Measurements from ENCODE around the gene AJAP1.
"Not testable (repeated sequence)": the region's sequence is repeated elsewhere in the genome, so short reads cannot be mapped to it uniquely, and the experiment has no call there.

The AJAP1 gene

DNA sequence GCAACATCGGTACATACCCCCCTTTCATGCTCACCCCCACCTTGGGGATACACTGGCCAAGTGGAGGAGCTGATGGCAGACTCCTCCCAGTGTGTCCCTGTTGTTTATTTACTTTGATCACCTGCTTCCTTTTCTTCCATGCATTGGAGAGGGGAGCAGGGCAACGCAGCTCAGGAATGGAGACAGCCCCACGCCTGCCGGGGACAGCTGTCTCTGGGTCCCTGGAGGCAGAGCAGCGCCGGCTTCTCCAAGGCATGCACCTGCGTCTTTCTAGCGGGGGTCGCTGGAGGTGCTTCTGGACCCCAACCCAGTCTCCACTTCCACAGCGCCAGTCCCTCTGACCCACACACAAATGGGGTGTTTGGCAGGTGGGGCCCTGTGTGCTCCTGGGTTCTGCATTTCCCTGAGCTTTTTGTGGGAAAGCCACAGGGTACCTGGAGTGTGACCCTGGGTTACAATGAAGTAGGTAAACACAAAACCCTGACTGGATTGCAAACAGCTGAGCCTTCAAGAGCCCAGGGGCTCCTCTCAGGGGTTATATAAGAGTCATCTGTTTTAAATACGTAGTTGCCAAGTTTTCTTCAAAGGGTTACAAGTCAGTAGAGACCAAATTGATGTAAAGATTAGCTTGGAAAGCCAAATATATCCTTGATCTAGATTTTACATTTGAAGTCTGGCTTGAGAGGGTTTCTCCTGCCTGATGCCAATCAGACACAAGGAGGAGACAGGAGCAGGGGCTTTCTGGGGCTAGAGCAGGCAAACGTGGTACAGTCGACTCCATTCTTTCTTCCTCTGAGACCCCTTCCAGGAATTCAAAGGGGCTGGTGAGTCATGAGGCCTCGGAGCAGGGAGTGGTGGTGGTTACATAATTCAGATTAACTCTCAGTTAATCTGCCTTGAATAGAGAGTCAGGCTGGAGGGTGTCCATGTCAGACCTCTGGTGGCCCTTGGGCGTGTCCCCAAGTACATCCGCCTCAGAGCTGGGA, 4.5 kb downstream of the AJAP1 start:
- DNase-seq = no peak

DNA sequence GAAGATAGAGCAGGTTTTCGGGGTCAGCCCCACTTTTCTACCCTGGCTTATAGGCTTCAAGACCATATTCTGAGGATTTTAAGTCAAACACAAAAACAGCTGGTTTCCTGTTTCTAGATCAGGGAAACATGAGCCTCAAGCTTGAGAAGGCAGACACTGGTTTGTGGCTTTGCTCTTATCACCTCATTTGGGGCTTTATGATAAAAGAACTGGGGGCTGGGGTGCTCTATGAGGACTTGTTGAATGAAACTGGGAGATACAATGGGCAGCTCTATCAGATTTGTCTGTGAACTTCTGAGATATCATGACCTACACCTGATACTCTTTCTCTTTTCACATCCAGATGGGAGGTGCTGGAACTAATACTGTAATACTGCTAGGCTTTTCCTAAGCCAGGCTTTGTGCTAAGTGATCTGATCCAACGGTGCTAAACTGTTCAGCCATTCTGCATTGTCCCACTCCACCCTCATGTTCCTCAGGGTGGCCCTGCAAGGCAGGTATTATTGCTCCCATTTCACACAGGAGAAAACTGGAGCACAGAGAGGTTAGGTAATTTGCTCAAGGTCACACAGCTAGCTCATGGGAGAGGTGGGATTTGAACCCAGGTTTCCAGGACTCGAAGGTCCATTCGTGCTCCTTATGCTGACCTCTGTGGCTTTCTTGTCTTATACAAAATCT, 6.6 kb downstream of the AJAP1 start:
- no peak for DNase-seq

GRCh38 chr1:4661595-4661917, 7.1 kb downstream of the AJAP1 start:
- no peak for DNase-seq

DNA sequence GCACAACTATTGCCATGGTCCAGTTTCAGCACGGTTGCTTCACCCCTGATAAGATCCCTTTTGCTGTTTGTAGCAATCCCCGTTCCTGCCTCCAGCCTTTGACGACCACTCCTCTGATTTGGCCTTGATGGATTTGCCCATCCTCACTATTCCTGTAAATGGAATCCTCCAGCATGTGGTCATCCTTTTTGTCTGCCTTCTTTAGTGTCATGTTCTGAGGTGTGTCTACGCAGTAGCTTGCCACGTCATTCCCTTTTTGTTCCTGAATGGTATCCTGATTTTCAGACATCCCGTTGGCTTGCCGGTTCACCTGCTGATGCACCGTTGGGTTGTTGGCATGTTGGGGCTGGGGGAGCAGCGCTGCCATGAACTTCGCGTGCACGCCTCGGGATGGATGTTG, 7.8 kb downstream of the AJAP1 start:
- no peak for DNase-seq

- DNase-seq = no peak
These were observed 8.3 kb downstream of the AJAP1 start for GRCh38 chr1:4662723-4663122.

GRCh38 chr1:4664095-4664494, 9.7 kb downstream of the AJAP1 start:
- DNase-seq = no peak

DNA sequence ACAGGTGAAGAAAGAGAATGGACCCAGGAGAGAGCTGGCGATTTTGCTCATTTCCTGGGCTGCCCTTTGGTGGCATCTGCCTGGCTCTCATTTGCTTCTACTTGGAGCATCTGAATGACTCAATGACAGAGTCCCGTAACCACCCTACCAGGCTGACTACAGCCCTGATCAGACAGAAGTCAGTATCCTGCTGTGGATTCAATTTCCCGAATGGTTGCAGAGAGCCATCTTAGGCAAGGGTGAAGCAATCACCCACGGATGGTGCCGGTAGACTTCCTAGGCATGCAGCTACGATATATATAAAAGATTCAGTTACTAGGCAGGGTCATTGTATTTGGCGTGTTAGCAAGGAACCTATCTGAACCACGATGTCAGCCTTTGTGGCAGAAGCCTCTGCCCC, 10.2 kb downstream of the AJAP1 start:
- DNase-seq = no peak

- no peak for DNase-seq
These were observed 11.0 kb downstream of the AJAP1 start for GRCh38 chr1:4665456-4665855.

GRCh38 chr1:4666683-4667082, 12.3 kb downstream of the AJAP1 start:
- not testable (repeated sequence) for DNase-seq

- no peak for DNase-seq
These were observed 14.6 kb downstream of the AJAP1 start for GRCh38 chr1:4668743-4669700.

GRCh38 chr1:4670265-4670664, 15.9 kb downstream of the AJAP1 start:
- no peak for DNase-seq

DNA sequence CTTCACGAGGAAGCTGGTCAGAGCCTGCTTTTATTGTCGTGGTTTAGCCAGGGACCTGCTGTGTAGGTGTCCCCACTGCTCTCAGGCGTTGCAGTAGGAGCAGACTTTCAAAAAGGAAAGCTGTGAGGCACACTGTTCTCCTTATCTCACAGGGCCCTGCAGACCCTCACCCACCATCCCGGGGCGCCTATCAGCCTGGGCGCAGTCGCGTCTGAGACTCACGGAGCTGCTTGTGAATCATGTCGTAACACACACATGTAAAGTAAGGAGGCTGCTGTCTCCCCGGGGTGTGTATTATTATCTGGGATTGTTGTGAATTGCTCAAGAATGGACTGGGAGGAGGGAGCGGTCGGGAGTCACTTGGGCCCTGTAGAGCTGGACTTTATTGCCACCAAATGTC, 17.4 kb downstream of the AJAP1 start:
- DNase-seq = no peak

DNA sequence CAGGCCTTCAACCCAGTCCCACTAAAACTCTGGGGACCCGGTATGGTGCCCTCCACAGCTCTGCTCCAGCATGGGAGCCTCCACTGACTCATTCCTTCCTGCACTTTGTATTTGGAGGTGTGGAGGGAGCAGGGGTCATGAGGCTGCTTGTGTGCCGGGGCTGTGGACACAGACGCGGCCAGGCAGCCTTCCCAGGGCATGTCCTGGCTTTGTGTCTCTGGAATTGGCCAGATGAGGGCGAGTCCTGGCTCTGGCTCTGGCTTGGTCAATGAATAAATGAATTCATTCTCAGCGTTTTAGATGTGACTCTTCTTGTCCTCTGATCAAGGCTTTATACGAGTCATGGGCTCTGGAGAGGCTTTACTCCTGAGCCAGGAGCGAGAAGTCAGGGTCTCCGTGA, 19.1 kb downstream of the AJAP1 start:
- no peak for DNase-seq

GRCh38 chr1:4674117-4674516, 19.7 kb downstream of the AJAP1 start:
- no peak for DNase-seq

DNA sequence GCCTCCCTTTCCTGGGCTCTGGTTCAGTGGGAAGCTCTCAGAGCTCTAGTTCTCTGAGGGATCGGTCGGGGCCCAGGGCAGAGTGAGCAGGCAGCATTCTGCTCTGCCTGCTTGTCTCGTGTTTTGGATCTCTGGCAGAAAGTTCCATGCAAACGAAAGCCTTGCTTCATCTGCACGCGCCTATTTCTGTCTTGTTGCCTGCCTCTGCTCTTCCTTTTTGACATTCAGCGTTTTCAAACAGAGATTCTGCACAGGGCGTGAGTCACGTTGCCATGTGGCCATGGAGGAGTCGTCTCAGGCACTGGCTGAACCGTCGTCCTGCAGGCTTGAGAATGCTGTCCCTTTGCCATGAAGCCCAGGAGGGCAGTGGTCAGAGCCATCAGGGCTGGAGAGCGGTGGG, 20.3 kb downstream of the AJAP1 start:
- DNase-seq = no peak

DNA sequence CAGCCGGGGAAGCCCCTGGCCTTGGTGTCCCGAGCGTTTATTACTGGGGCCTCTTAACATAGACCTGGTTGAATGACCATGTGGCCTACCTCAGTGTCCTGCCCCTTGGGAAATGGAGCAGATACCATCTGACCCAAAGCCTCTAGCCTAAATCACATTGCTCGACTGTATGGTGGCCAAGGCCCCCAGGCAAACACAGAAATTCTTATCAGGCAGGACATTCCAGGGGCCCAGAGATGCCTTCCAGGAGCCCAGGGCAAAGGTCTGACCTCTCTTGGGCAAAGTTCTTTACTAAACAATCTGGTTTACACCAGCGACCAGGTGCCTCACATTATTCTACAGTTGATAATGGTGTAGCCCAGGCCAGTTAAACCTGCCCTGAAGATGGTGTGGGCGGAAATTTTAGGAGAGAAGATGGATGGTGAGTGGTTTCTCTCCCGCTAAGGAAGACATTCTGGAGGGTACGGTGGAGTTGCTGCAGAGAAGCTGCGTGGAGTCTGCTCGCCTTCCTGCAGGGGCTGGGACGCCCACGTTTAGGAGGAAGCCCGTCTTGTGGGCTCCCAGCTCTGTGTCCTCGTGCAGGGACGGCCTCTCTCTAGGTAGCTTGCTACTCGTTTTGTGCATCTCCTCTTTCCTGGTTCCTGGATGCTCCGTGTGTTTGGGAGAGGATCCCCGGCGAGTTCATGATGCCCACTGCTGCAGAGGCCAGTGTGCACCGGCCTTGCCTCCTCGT, 21.2 kb downstream of the AJAP1 start:
- DNase-seq = no peak

DNA sequence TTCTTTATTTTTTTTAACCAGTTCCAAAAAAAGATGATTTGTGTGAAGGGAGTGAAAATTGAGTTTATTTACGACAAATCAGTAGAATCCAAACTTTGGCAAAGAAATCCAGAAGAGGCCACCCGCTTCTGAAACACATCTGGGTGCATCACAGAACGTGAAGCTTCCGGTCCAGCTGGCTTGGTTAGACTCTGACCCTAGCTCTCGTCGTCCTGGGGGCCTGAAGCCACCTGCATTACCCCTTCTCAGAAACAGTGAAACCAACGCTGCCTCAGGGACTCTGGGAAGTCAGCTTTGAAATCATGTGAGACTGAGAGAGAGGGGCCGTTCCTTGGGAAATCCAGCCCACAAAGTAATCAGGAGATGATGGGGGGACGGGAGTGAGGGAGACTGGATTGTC, 21.8 kb downstream of the AJAP1 start:
- DNase-seq = no peak

DNA sequence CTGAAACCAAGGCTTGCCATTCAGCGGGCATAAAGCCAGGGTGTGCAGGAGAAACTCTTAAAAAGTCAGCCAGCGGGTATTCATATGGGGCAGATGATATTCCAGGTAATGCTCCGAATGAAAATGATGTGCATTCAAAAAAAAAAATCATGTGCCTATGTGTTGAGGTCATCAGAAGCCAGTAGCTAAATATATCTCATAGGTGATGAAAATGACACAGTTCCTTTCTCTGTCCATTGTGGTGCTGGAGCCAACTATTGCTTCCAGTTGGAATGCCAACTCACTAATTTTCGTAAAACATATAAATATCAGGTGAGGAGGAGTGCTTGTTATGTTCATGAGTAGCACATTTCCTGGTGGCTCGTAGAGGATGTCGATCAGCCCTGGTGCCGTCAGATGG, 23.2 kb downstream of the AJAP1 start:
- DNase-seq = no peak

DNA sequence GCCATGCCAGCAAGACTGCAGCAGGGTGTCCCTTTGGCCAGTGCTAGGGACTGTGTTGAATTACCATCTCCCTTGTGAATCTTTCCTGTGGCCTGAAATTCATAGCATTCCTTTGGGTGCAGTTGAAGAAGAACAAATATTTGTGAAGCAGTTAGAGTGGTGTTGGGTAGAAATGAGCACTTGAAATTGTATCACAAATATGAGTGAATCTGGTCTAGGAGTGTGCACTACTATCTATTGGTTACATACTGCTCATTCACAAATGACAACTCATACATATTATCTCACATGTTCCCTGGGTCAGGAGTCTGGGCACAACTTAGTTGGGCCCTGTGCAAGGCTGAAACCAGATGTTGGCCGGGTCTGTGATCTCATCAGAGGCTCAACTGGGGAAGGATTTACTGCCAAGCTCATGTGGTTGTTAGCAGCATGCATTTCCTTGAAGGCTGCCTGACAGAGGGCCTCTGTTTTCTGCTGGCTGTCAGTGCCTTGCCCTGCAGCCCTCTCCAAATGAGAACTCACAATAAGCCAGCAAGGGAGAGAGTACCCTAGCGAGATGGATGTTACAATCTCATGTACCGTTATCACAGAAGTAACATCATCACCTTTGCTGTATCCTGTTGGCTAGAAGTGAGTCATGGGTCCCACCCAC, 23.8 kb downstream of the AJAP1 start:
- DNase-seq = no peak

GRCh38 chr1:4681026-4681425, 26.6 kb downstream of the AJAP1 start:
- DNase-seq = no peak

DNA sequence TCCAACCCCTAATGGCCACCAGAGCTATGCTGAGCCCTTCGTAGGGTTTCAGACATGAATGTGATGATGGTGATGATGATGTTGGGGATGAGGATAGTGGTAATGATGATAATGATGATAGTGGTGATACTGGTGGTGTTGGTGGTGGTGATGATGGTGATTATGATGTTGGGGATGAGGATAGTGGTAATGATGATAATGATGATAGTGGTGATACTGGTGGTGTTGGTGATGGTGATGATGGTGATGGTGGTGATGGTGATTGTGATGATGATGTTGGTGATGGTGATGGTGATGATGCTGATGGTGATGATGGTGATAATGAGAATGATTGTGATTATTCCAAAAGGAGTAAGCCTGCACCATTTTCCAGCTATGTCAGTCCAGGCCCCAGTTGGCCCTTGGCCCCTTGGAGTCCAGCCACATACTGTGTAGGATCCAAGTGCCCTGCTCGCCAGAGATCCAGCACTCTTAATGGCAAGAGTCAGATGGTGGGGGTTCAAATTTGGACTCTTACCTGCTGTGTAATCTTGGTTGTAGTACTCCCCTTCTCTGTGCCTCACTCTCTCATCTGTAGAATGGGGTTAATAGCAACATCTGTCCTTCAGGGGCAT, 28.3 kb downstream of the AJAP1 start:
- DNase-seq = no peak

GRCh38 chr1:4684136-4684535, 29.7 kb downstream of the AJAP1 start:
- DNase-seq = no peak
